H4 (cell line): ENCODE measurements around the gene KCNE5. TPM values are rescaled to one million over a fixed set of nuclear protein-coding genes. Genes with fewer than 3 reads are reported as not detected.
"Not testable (repeated sequence)": the region's sequence is repeated elsewhere in the genome, so short reads cannot be mapped to it uniquely, and the experiment has no call there.

Source experiments
- DNase-seq: peaks from one replicate; pipeline ENCODE4 v3.0.0-alpha.2; 2015; ENCODE audit warnings: low spot score
- total RNA-seq: library from RNA; depleted of rRNA; stranded (reverse); fragments of >200 nt; shearing (Covaris generic); gene quantifications from 2 replicates; pipeline ENCODE4 v1.2.3, GENCODE V29; 2014; rRNA removed

Gene KCNE5
- 0.14 TPM in 1 of 2 replicates, not detected in the other for total RNA-seq

- no peak for DNase-seq
These were observed at the start of gene KCNE5 for GRCh38 chrX:109624641-109625616. KCNE5 (minus strand) TSS chrX:109625172; CDS start chrX:109625020, 152 bp downstream.

DNA sequence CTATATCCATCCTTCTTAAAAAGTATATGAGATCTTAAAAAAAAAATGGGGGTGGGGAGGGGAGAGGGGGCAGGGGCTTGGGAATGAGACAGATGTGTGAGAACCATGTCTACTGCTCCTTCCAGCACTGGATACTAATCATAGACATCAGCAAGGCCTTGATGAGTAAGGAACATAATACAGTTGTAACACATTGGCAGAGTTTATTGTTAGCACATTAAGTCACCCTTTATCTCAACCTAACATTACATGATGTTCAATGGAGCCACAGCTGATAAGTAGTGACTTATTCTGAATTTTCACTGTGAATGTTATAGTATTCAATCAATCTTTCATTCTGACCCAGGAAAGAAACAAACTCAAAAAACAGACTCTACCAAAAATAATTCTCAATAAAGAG is 47.3 kb upstream of the KCNE5 start:
- no peak for DNase-seq

GRCh38 chrX:109671170-109671569 is 46.2 kb upstream of the KCNE5 start:
- not testable (repeated sequence) for DNase-seq

- DNase-seq = no peak
These were observed 43.0 kb upstream of the KCNE5 start for GRCh38 chrX:109667986-109668385.

- no peak for DNase-seq
These were observed 35.6 kb upstream of the KCNE5 start for GRCh38 chrX:109660435-109661143.

DNA sequence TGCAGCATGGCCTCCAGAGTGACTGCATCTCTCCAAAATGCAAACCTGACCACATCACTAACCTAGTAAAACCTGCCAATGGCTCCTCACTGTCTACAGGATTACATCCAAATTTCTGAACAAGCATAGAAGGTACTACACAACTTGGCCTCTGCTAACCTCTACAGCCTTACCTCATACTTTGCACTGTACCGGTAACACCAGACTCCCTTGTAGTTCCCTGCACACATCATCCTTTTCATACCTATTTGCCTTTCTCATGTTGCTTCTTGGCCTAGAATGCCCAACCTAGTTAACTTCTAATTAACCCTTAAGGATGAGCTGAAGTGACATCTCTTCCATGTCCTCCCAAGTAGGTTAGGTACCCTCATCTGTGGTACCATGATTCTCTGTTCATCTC is 33.4 kb upstream of the KCNE5 start:
- no peak for DNase-seq

DNA sequence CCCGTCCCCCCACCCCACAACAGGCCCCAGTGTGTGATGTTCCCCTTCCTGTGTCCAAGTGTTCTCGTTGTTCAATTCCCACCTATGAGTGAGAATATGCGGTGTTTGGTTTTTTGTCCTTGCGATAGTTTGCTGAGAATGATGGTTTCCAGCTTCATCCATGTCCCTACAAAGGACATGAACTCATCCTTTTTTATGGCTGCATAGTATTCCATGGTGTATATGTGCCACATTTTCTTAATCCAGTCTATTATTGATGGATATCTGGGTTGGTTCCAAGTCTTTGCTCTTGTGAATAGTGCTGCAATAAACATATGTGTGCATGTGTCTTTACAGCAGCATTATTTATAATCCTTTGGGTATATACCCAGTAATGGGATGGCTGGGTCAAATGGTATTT is 32.4 kb upstream of the KCNE5 start:
- not testable (repeated sequence) for DNase-seq

DNA sequence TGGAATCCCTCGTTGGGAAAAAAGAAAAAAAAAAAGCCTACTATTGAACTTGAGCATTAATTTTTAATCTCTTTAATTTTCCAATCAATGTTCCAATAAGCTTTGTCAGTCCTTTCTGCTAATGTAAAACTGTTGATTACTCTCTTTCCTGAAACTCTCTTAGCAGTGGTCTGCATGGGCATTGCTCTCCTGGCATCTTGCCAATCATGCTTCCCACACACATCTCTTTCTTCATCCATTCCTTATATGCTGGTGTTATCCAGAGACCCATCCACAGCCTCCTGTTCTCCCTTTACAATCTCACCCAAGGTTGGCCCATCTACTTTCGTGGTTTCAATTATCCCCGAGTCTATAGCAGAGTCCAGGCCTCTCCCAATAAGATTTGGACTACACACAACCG is 31.8 kb upstream of the KCNE5 start:
- no peak for DNase-seq

DNA sequence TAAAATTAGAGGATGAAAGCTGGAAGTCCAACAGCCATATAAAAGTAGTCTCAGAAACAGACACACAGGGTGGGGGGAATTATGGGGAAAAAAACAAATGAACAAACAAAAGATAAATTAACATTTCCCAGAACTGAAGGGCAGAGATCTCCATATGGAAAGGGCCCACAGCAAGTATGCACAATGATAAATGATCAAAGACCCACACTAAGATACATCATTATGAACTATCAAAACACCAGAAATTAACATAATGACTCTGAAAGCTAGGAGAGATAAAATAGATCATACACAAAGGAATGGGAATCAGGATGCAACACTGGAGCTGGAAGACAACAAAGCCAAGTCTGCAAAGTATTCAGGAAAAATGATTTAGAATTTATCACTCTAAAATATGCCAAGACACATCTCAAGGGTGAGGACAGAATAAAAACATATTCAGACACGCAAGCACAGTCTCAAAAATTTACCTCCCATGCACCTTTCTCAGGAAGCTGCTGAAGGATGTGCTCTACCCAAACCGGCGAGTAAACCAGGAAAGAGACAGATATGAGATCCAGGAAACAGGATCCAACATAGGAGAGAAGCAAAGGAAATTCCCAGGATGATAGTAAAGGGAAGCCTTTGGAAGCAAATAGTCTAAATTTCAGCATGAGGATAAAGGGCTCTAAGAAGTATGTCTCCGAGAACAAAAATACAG is 30.7 kb upstream of the KCNE5 start:
- no peak for DNase-seq

GRCh38 chrX:109654516-109655109 is 29.6 kb upstream of the KCNE5 start:
- DNase-seq = no peak

DNA sequence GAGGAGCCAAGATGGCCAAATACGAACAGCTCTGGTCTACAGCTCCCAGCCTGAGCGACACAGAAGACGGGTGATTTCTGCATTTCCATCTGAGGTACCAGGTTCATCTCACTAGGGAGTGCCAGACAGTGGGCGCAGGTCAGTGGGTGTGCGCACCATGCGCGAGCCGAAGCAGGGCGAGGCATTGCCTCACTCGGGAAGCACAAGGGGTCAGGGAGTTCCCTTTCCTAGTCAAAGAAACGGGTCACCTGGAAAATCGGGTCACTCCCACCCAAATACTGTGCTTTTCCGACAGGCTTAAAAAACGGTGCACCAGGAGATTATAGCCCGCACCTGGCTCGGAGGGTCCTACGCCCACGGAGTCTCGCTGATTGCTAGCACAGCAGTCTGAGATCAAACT is 19.7 kb upstream of the KCNE5 start:
- DNase-seq = not testable (repeated sequence)

GRCh38 chrX:109643687-109644086 is 18.7 kb upstream of the KCNE5 start:
- no peak for DNase-seq

DNA sequence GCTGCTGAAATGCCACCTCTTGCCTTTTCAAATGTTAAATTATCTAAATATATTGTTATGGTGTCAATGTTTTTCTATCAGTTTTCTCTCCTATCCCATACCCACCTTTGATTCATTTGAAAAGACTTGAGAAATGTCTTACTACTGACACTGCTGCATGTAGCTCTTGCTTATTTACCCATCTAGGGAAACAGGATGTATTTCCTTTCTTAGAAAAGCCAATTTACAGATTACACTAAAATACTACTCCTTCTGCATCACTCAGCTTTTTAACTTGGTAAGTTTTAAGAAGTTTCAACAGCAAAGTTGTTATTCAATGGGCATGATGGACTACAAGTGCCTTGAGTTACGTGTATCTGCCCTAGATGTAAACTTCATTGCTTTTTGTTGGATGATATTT is 13.2 kb upstream of the KCNE5 start:
- DNase-seq = no peak

DNA sequence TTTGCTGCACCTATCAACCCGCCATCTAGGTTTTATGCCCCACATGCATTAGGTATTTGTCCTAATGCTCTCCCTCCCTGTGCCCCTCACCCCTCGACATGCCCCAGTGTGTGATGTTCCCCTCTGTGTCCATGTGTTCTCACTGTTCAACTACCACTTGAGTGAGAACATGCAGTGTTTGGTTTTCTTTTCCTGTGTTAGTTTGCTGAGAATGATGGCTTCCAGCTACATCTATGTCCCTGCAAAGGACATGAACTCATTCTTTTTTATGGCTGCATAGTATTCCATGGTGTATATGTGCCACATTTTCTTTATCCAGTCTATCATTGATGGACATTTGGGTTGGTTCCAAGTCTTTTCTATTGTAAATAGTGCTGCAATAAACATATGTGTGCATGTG is 12.5 kb upstream of the KCNE5 start:
- DNase-seq = not testable (repeated sequence)

- peak; percentile 13 for DNase-seq
These were observed 10.2 kb upstream of the KCNE5 start for GRCh38 chrX:109635146-109635545.

DNA sequence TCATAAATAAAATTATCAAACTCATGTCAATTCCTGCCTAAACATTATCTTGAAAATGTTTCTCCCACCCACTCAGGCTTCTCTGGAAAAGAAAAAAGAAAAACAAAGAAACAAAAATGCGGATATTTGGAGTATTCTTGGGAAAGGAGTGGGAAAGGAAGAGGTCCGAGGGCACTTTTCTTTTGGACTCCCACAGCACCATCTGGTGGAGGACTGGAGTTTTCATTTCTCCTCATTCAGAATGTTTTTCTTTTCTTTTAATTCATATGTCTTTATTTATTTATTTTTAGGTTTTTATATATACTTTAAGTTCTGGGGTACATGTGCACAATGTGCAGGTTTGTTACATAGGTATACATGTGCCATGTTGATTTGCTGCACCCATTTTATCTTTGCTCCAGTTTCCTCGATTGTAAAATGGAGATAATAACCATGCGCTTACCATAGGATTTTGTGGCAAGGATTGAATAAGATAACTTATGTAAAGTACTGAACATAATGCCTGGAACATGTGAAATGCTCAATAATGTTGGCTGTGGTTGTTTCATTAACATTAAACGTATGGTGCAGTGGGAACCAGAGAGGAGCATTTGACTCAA is 8.0 kb upstream of the KCNE5 start:
- DNase-seq = no peak

DNA sequence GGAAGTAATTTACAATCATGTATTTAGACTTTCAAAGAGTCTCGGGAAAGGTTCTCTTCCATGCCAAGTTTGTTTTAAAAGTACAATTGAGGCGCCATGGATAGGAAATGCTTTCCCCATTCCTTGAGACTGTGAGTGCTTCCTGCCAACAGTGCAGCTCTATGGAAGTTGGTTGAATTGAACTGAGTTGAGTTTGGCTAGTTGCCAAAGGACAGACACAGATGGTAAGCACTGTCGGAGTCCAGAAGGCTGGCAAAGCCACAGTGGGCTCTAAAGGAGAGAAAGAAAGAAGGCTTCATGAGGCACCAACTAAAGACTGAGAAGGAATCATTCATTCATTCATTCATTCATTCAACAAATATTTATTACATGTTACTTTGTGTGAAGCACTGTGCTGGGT is 4.3 kb upstream of the KCNE5 start:
- DNase-seq = no peak

- DNase-seq = no peak
These were observed 1.7 kb upstream of the KCNE5 start for GRCh38 chrX:109626637-109627036.

- no peak for DNase-seq
These were observed 975 bp downstream of the KCNE5 start for GRCh38 chrX:109623997-109624396.

GRCh38 chrX:109622270-109622669 is 2.7 kb downstream of the KCNE5 start:
- no peak for DNase-seq

- no peak for DNase-seq
These were observed 5.2 kb downstream of the KCNE5 start for GRCh38 chrX:109619771-109620170.
